Urinary bladder (tissue), 4 donors: ENCODE data around the gene GPC6. TPM values are rescaled to one million over a fixed set of nuclear protein-coding genes. Genes with fewer than 3 reads are reported as not detected.

Source experiments
- DNase-seq: peaks from one replicate; pipeline ENCODE4 v3.0.0-alpha.2; 2015; ENCODE audit errors: extremely low spot score
- H3K27ac ChIP-seq: one replicate; pipeline ENCODE4 v1.5.1; 2013; ENCODE audit warnings: low read depth, mild to moderate bottlenecking, moderate library complexity
- H3K36me3 ChIP-seq: one replicate; pipeline ENCODE4 v1.6.1; 2013; ENCODE audit warnings: mild to moderate bottlenecking, moderate library complexity; ENCODE audit not compliant: insufficient read depth
- H3K4me1 ChIP-seq: one replicate; pipeline ENCODE4 v1.6.1; 2013; ENCODE audit warnings: mild to moderate bottlenecking, moderate library complexity; ENCODE audit not compliant: insufficient read depth
- H3K4me3 ChIP-seq: one replicate; pipeline ENCODE4 v1.5.1; 2013; ENCODE audit warnings: low read depth, low read length
- WGBS: extraction: QIAGEN DNeasy Blood & Tissue Kit; methylation state at CpG from one replicate; pipeline ENCODE4 v1.1.7; 2013; 5-methylcytosine and 5-hydroxymethylcytosine counted together
- polyA plus RNA-seq: library from polyadenylated mRNA; stranded (reverse); fragments of 200-250 nt; gene quantifications from one replicate; pipeline ENCODE4 v1.2.3, GENCODE V29; 2013
- total RNA-seq: library from RNA; depleted of rRNA; stranded (reverse); fragments of >200 nt; gene quantifications from one replicate; pipeline ENCODE4 v1.2.3, GENCODE V29; 2014
- donor health status: healthy with polysubstance abuse.
- donor health status: healthy.

Gene GPC6
- total and polyA plus RNA-seq, 2 donors: 8.8 to 126 TPM

- Histone ChIP-seq H3K4me3 (no peak overlapping the region), H3K4me1 (no peaks in the 10 kb centered on the region), H3K27ac (no peak overlapping the region), H3K36me3 (no peaks in the 10 kb centered on the region)
- DNase-seq: peak; percentile 26
- 40% methylated on average over 7 of the region's 7 CpGs for WGBS
These were observed 1189.1 kb downstream of the GPC6 start for GRCh38 chr13:94415500-94416237.

GRCh38 chr13:94416454-94417080 lies 1190.0 kb downstream of the GPC6 start:
- DNase-seq: no peak
- Histone ChIP-seq H3K36me3 (no peaks in the 10 kb centered on the region), H3K27ac (no peak overlapping the region), H3K4me1 (no peaks in the 10 kb centered on the region), H3K4me3 (no peak overlapping the region)
- 53% methylated on average over 7 of the region's 7 CpGs for WGBS

GRCh38 chr13:94417294-94417693 lies 1190.7 kb downstream of the GPC6 start:
- no peak overlapping the region for H3K4me3 ChIP-seq
- no peak for DNase-seq
- no peak overlapping the region for H3K27ac ChIP-seq

GRCh38 chr13:94419304-94419924 lies 1192.8 kb downstream of the GPC6 start:
- no peaks in the 10 kb centered on the region for H3K36me3 ChIP-seq
- no peak overlapping the region for H3K27ac ChIP-seq
- DNase-seq: no peak
- H3K4me3 ChIP-seq: no peak overlapping the region
- H3K4me1 ChIP-seq: no peaks in the 10 kb centered on the region
- 75% methylated on average over 1 of the region's 1 CpG for WGBS

More at GRCh38 chr13:94417294-94417693, 1190.7 kb downstream of the GPC6 start:
- H3K4me1 ChIP-seq: no peaks in the 10 kb centered on the region
- no peaks in the 10 kb centered on the region for H3K36me3 ChIP-seq

- WGBS: 0% methylated on average over 1 of the region's 1 CpG
These were observed 1193.3 kb downstream of the GPC6 start for GRCh38 chr13:94419925-94420305.

GRCh38 chr13:94427313-94427953 lies 1200.8 kb downstream of the GPC6 start:
- 84% methylated on average over 5 of the region's 5 CpGs for whole genome bisulfite sequencing
- H3K27ac ChIP-seq: no peak overlapping the region
- H3K4me3 ChIP-seq: no peak overlapping the region
- H3K4me1 ChIP-seq: no peaks in the 10 kb centered on the region
- no peak for DNase-seq
- H3K36me3 ChIP-seq: no peaks in the 10 kb centered on the region

More at GRCh38 chr13:94419925-94420305, 1193.3 kb downstream of the GPC6 start:
- no peak for DNase-seq
- Histone ChIP-seq H3K36me3 (no peaks in the 10 kb centered on the region), H3K4me1 (no peaks in the 10 kb centered on the region), H3K27ac (no peak overlapping the region), H3K4me3 (no peak overlapping the region)

GRCh38 chr13:94431574-94431973 lies 1205.0 kb downstream of the GPC6 start:
- 84% methylated on average over 2 of the region's 2 CpGs for WGBS
- no peak for DNase-seq
- H3K4me3 ChIP-seq: no peak overlapping the region
- H3K4me1 ChIP-seq: no peaks in the 10 kb centered on the region
- H3K36me3 ChIP-seq: no peaks in the 10 kb centered on the region
- no peak overlapping the region for H3K27ac ChIP-seq

- no peak for DNase-seq
- H3K4me1 ChIP-seq: no peaks in the 10 kb centered on the region
- no peak overlapping the region for H3K27ac ChIP-seq
- H3K4me3 ChIP-seq: no peak overlapping the region
- H3K36me3 ChIP-seq: no peaks in the 10 kb centered on the region
These were observed 1205.4 kb downstream of the GPC6 start for GRCh38 chr13:94431987-94432386.

GRCh38 chr13:94433055-94433961 lies 1206.7 kb downstream of the GPC6 start:
- H3K4me3 ChIP-seq: no peak overlapping the region
- WGBS: 56% methylated on average over 19 of the region's 19 CpGs
- no peak overlapping the region for H3K27ac ChIP-seq
- no peaks in the 10 kb centered on the region for H3K4me1 ChIP-seq
- no peak for DNase-seq
- H3K36me3 ChIP-seq: no peaks in the 10 kb centered on the region

- no peak for DNase-seq
- Histone ChIP-seq H3K4me1 (no peaks in the 10 kb centered on the region), H3K4me3 (no peak overlapping the region), H3K27ac (no peak overlapping the region), H3K36me3 (no peaks in the 10 kb centered on the region)
- WGBS: 39% methylated on average over 4 of the region's 4 CpGs
These were observed 1209.1 kb downstream of the GPC6 start for GRCh38 chr13:94435604-94436226.

- H3K36me3 ChIP-seq: no peaks in the 10 kb centered on the region
- H3K4me1 ChIP-seq: no peaks in the 10 kb centered on the region
- no peak overlapping the region for H3K4me3 ChIP-seq
- DNase-seq: no peak
- H3K27ac ChIP-seq: no peak overlapping the region
These were observed 1218.2 kb downstream of the GPC6 start for GRCh38 chr13:94444826-94445225.

GRCh38 chr13:94454334-94454733 lies 1227.7 kb downstream of the GPC6 start:
- Histone ChIP-seq H3K36me3 (no peaks in the 10 kb centered on the region), H3K4me1 (no peaks in the 10 kb centered on the region), H3K4me3 (no peak overlapping the region), H3K27ac (no peak overlapping the region)
- no peak for DNase-seq

- H3K27ac ChIP-seq: no peak overlapping the region
- 88% methylated on average over 2 of the region's 2 CpGs for WGBS
- no peak for DNase-seq
- no peaks in the 10 kb centered on the region for H3K4me1 ChIP-seq
- H3K4me3 ChIP-seq: no peak overlapping the region
- no peaks in the 10 kb centered on the region for H3K36me3 ChIP-seq
These were observed 1228.3 kb downstream of the GPC6 start for GRCh38 chr13:94454906-94455305.
